NB4 (cell line): Measurements from ENCODE around the gene DHRS3.

Experiments
- DNase-seq: peaks from one replicate; pipeline ENCODE4 v3.0.0; 2010; ENCODE audit warnings: low read depth
- H3K4me3 ChIP-seq: one replicate; pipeline ENCODE4 v1.5.1; 2011; ENCODE audit warnings: mild to moderate bottlenecking, low read depth, low read length, moderate library complexity
- CTCF ChIP-seq: IDR thresholded peaks from one replicate; pipeline ENCODE4 v1.5.1; 2012; ENCODE audit warnings: low read depth, low read length
- MAX ChIP-seq: IDR thresholded peaks from 2 replicates; pipeline ENCODE4 v1.6.1; 2011; ENCODE audit warnings: low read depth, low read length
- MYC ChIP-seq: IDR thresholded peaks from 2 replicates; pipeline ENCODE4 v1.6.1; 2011; ENCODE audit warnings: low read depth, low read length
- POLR2A ChIP-seq: IDR thresholded peaks from 2 replicates; pipeline ENCODE4 v1.6.1; 2011; ENCODE audit warnings: mild to moderate bottlenecking; ENCODE audit not compliant: insufficient read length; ENCODE audit errors: extremely low read depth

The DHRS3 gene

GRCh38 chr1:12543740-12544154 is 74.3 kb downstream of the DHRS3 start:
- no peak overlapping the region for H3K4me3 ChIP-seq
- no peak for DNase-seq
- TF ChIP-seq MYC (no peak), CTCF (no peak), POLR2A (no peak), MAX (no peak)

GRCh38 chr1:12542616-12543592 is 75.1 kb downstream of the DHRS3 start:
- DNase-seq, result no peak
- no peak for TF ChIP-seq POLR2A
- TF ChIP-seq MAX, result no peak
- no peak for TF ChIP-seq MYC
- TF ChIP-seq CTCF, result no peak
- H3K4me3 ChIP-seq, result no peak overlapping the region

- TF ChIP-seq MYC (no peak), MAX (no peak)
- DNase-seq, result no peak
- H3K4me3 ChIP-seq, result no peak overlapping the region
These were observed 75.9 kb downstream of the DHRS3 start for GRCh38 chr1:12542138-12542465.

- DNase-seq, result no peak
- TF ChIP-seq MAX (no peak), CTCF (no peak), MYC (no peak), POLR2A (no peak)
These were observed 76.5 kb downstream of the DHRS3 start for GRCh38 chr1:12541274-12542137.

GRCh38 chr1:12540580-12541273 is 77.3 kb downstream of the DHRS3 start:
- H3K4me3 ChIP-seq, result no peak overlapping the region
- no peak for TF ChIP-seq MYC
- TF ChIP-seq CTCF, result no peak
- no peak for TF ChIP-seq POLR2A
- no peak for TF ChIP-seq MAX
- no peak for DNase-seq

More at GRCh38 chr1:12541274-12542137, 76.5 kb downstream of the DHRS3 start:
- no peak overlapping the region for H3K4me3 ChIP-seq
